WTC11 (cell line): ENCODE results near the gene LBHD1.

Source experiments
- ETV6 ChIP-seq: sonication (generic); formaldehyde crosslinking; IDR thresholded peaks from 2 replicates; pipeline ENCODE4 v1.8.1; 2022; ENCODE audit warnings: mild to moderate bottlenecking, missing genetic modification reagents
- MYBL2 ChIP-seq: sonication (generic); formaldehyde crosslinking; IDR thresholded peaks from 2 replicates; pipeline ENCODE4 v1.8.1; 2023; ENCODE audit warnings: mild to moderate bottlenecking, moderate library complexity, missing genetic modification reagents
- TF ChIP-seq, protein P1 (sequence below): fragments of 200-600 bp; IDR thresholded peaks from 2 replicates; pipeline ENCODE4 v1.8.0; 2022; ENCODE audit warnings: antibody characterized with exemption

DNA sequence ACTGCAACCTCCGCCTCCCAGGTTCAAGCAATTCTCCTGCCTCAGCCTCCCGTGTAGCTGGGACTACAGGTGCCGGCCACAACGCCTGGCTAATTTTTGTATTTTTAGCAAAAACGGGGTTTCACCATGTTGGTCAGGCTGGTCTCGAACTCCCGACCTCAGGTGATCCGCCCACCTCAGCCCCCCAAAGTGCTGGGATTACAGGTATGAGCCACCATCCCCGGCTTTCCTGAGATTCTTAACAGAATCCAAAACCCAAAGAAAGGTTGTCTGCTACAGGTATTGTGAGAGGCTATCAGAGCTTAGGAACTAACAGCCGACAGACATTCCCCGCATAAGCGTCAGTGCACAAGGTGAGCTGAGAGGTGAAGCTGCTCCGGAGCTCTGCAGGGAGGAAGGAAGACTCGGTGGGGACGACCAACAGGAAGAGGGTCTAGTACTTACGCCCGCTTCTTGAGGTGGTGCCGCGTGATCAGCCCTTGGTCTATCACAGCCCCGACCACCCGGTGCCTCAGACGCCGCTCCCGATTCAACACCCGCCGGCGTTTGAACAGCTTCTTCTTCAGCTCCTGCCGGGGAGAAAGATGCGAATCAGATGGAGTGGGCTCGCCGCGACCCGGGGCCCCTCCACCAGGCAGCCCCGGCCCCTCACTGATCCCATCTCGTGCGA, 7.5 kb downstream of the LBHD1 start:
- no peak for TF ChIP-seq ETV6 (CRISPR knock-in tag)
- TF ChIP-seq, protein P1, sequence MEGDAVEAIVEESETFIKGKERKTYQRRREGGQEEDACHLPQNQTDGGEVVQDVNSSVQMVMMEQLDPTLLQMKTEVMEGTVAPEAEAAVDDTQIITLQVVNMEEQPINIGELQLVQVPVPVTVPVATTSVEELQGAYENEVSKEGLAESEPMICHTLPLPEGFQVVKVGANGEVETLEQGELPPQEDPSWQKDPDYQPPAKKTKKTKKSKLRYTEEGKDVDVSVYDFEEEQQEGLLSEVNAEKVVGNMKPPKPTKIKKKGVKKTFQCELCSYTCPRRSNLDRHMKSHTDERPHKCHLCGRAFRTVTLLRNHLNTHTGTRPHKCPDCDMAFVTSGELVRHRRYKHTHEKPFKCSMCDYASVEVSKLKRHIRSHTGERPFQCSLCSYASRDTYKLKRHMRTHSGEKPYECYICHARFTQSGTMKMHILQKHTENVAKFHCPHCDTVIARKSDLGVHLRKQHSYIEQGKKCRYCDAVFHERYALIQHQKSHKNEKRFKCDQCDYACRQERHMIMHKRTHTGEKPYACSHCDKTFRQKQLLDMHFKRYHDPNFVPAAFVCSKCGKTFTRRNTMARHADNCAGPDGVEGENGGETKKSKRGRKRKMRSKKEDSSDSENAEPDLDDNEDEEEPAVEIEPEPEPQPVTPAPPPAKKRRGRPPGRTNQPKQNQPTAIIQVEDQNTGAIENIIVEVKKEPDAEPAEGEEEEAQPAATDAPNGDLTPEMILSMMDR, result no peak
- TF ChIP-seq MYBL2, result no peak
